ENCODE data around the gene NR3C2. TPM values are rescaled to one million over a fixed set of nuclear protein-coding genes. Genes with fewer than 3 reads are reported as not detected.

Gene NR3C2
- total RNA-seq, 1 experiment from 2014 or later, result 2.8 TPM

DNA sequence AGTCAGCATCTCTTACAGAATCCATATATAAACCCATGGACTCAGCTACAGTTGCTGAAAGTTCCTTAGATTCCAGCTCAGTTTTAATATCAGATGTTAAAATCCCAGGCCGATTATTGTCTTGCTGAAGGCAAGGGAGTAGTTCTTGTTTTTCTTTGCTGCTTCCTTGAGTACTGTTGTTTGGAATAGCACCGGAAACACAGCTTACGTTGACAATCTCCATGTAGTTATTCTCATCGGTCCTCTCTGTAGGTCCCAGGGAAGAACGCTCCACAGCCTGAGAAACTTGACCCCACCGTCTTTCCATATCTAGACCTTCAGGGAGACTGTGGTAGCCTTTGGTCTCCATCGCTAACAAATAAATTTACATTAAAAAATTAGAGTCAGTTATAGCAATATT, 5.7 kb downstream of the NR3C2 start:
- H3K27me3 ChIP-seq (ENCODE audit: low read length), result no peaks in the 10 kb centered on the region
- BruUV-seq (replicated peaks), result no TSS peak
- 0 out of 2 replicates have a peak, but pooled peaks cover 4% of the 10 kb centered on the region for H3K79me2 ChIP-seq (ENCODE audit: low read length)
- ChIA-PET POLR2A (ENCODE audit: unreplicated experiment) (no interaction called here), CTCF (no interaction called here)
- H3K36me3 ChIP-seq (ENCODE audit: low read depth, low read length), result no peaks in the 10 kb centered on the region
- TF ChIP-seq EZH2phosphoT487 (IDR thresholded peaks at IDR 0.05; ENCODE audit: borderline replicate concordance, low read length), result no peak
- TF ChIP-seq, protein P1, sequence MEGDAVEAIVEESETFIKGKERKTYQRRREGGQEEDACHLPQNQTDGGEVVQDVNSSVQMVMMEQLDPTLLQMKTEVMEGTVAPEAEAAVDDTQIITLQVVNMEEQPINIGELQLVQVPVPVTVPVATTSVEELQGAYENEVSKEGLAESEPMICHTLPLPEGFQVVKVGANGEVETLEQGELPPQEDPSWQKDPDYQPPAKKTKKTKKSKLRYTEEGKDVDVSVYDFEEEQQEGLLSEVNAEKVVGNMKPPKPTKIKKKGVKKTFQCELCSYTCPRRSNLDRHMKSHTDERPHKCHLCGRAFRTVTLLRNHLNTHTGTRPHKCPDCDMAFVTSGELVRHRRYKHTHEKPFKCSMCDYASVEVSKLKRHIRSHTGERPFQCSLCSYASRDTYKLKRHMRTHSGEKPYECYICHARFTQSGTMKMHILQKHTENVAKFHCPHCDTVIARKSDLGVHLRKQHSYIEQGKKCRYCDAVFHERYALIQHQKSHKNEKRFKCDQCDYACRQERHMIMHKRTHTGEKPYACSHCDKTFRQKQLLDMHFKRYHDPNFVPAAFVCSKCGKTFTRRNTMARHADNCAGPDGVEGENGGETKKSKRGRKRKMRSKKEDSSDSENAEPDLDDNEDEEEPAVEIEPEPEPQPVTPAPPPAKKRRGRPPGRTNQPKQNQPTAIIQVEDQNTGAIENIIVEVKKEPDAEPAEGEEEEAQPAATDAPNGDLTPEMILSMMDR (conservative IDR thresholded peaks at IDR 0.05; ENCODE audit: low read depth, low read length), result no peak
- no peak for TF ChIP-seq EZH2 (IDR thresholded peaks at IDR 0.05; ENCODE audit: low read length, unreplicated experiment)
- no peak for ATAC-seq
- no peaks in the 10 kb centered on the region for H3K9me2 ChIP-seq (replicated peaks; ENCODE audit: low read length)
- no peak for DNase-seq
- no peak overlapping the region for H3K27ac ChIP-seq (ENCODE audit: low read length)
- no peak overlapping the region for H2AFZ ChIP-seq (ENCODE audit: low read length)
- H3K4me2 ChIP-seq (ENCODE audit: low read length), result no peak overlapping the region
- no peaks in the 10 kb centered on the region for H4K20me1 ChIP-seq (ENCODE audit: low read length)
- no peaks in the 10 kb centered on the region for H3K9me3 ChIP-seq (ENCODE audit: low read length)
- peaks cover 18% of the 10 kb centered on the region; the same call in 1 of the 2 replicates for H3K4me1 ChIP-seq (ENCODE audit: insufficient read depth, low read length)
- H3F3A ChIP-seq (ENCODE audit: low read length, unreplicated experiment), result no peaks in the 10 kb centered on the region
- no peak overlapping the region for H3K9ac ChIP-seq (ENCODE audit: low read length)
- H3K4me3 ChIP-seq (ENCODE audit: low read length), result no peak overlapping the region
- intact Hi-C loops (cut with micrococcal nuclease), result no loop called here

DNA sequence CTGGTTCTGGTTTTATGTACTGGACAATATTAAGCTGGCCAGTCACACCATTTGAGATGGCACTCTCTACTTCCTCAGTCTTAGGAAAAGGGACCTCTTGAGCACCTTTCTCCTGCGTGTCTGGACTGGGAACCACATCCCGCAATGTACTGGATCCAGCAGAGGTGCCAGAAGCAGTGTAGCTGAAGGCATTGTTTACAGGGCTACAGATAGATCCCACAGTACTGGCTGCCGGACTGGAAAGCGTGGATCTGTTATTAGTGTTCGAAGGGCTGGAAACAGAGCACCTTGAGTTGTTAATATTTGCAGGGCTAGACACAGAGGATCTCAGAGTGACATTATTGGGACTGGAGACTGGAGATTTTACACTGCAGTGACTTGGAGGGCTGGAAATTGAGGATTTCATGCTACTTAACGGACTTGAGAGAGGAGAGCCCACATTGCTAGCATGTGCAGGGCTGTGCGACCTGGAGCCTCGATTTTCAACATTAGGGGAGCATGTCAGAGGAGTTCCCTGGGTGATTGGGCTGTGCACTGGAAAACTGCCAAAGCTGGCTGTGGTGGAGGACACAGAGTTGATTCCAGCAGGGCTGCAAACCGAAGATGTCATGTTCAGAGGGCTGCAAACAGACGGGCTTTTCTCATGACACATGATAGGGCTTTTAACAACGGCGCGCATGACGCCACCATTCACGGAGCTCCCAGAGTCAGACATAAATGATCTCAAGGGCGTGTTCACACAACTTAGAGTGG, 6.4 kb downstream of the NR3C2 start:
- Histone ChIP-seq H4K20me1 (ENCODE audit: low read length) (no peaks in the 10 kb centered on the region), H3K79me2 (ENCODE audit: low read length) (no peaks in the 10 kb centered on the region), H3K27me3 (ENCODE audit: low read length) (no peaks in the 10 kb centered on the region), H2AFZ (ENCODE audit: low read length) (no peak overlapping the region), H3K27ac (ENCODE audit: low read length) (no peak overlapping the region), H3K36me3 (ENCODE audit: low read depth, low read length) (no peaks in the 10 kb centered on the region), H3K9me2 (replicated peaks; ENCODE audit: low read length) (no peaks in the 10 kb centered on the region), H3F3A (ENCODE audit: low read length, unreplicated experiment) (no peaks in the 10 kb centered on the region), H3K9me3 (ENCODE audit: low read length) (no peaks in the 10 kb centered on the region), H3K9ac (ENCODE audit: low read length) (no peak overlapping the region), H3K4me1 (ENCODE audit: insufficient read depth, low read length) (peaks cover 17% of the 10 kb centered on the region; the same call in 1 of the 2 replicates), H3K4me2 (ENCODE audit: low read length) (no peak overlapping the region), H3K4me3 (ENCODE audit: low read length) (no peak overlapping the region)
- ATAC-seq (no peak), DNase-seq (no peak)
- TF ChIP-seq EZH2 (IDR thresholded peaks at IDR 0.05; ENCODE audit: low read length, unreplicated experiment) (no peak), EZH2phosphoT487 (IDR thresholded peaks at IDR 0.05; ENCODE audit: borderline replicate concordance, low read length) (no peak)
- TF ChIP-seq, protein P1 (conservative IDR thresholded peaks at IDR 0.05; ENCODE audit: low read depth, low read length), result no peak
- no TSS peak for BruUV-seq (replicated peaks)
- CTCF ChIA-PET, result no interaction called here
- intact Hi-C loops (cut with micrococcal nuclease), result no loop called here
- POLR2A ChIA-PET (ENCODE audit: unreplicated experiment), result no interaction called here

DNA sequence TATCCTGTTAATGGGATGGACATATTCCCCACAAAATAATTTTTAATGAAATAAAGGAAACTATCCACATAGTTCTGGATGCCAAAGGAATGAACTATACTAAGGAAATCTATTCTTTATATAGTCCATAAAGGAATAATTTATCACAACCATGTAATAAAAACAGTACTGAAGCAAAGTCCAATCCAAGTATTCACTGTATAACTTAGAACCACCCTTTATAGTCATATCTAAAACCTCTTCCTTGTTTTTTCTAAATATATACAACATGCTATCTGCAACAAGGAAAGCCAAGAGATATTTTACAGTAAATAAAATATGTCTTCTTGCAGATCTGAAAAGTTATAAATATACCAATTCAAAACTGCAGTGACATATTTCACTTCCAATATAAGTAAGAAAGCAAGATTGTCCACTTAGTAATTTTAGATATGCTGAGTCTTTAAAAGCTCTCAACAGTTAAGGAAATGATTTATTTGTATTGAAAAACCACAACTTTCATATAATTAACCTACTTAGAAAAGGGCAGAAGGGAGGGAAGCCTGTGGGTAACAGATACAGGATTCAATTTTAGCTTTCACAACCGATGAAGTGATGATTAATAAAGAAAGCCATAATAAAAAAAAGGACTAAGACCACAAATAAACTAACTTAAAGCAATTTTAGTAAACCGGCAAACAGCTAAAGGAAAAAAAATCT, 8.0 kb downstream of the NR3C2 start:
- Histone ChIP-seq H3K27ac (ENCODE audit: low read length) (no peak overlapping the region), H3K4me2 (ENCODE audit: low read length) (no peak overlapping the region), H4K20me1 (ENCODE audit: low read length) (no peaks in the 10 kb centered on the region), H3K9me3 (ENCODE audit: low read length) (no peaks in the 10 kb centered on the region), H3K9me2 (replicated peaks; ENCODE audit: low read length) (no peaks in the 10 kb centered on the region), H3K4me1 (ENCODE audit: insufficient read depth, low read length) (0 out of 2 replicates have a peak, but pooled peaks cover 5% of the 10 kb centered on the region), H3K79me2 (ENCODE audit: low read length) (no peaks in the 10 kb centered on the region), H3F3A (ENCODE audit: low read length, unreplicated experiment) (no peaks in the 10 kb centered on the region), H3K9ac (ENCODE audit: low read length) (no peak overlapping the region), H3K27me3 (ENCODE audit: low read length) (no peaks in the 10 kb centered on the region), H3K4me3 (ENCODE audit: low read length) (no peak overlapping the region), H3K36me3 (ENCODE audit: low read depth, low read length) (no peaks in the 10 kb centered on the region), H2AFZ (ENCODE audit: low read length) (no peak overlapping the region)
- TF ChIP-seq, protein P1 (conservative IDR thresholded peaks at IDR 0.05; ENCODE audit: low read depth, low read length), result no peak
- TF ChIP-seq EZH2 (IDR thresholded peaks at IDR 0.05; ENCODE audit: low read length, unreplicated experiment) (no peak), EZH2phosphoT487 (IDR thresholded peaks at IDR 0.05; ENCODE audit: borderline replicate concordance, low read length) (no peak)
- BruUV-seq (replicated peaks), result no TSS peak
- ChIA-PET POLR2A (ENCODE audit: unreplicated experiment) (no interaction called here), CTCF (interaction anchor here (0.8 kb wide), 1 partner anchor 179 kb away, joined by 3 read pairs; no protein-coding TSS in a partner anchor)
- intact Hi-C loops (cut with micrococcal nuclease), result no loop called here
- no peak for ATAC-seq
- no peak for DNase-seq
